SK-N-SH treated with all-trans-retinoic acid at 6 μM for 48 hours (cell line): ENCODE results near the gene P4HTM.

Experiments
- PATZ1 ChIP-seq: fragments of 250-450 bp; sonication (Bioruptor Pico); IDR thresholded peaks from 2 replicates; pipeline ENCODE4 v1.8.0; 2020; ENCODE audit warnings: mild to moderate bottlenecking, moderate library complexity, borderline replicate concordance
- RARB ChIP-seq: fragments of 250-450 bp; sonication (Bioruptor Pico); IDR thresholded peaks from 2 replicates; pipeline ENCODE4 v1.8.0; 2021; ENCODE audit warnings: mild to moderate bottlenecking, moderate library complexity
- TSHZ2 ChIP-seq: fragments of 250-450 bp; sonication (Bioruptor Pico); IDR thresholded peaks from 2 replicates; pipeline ENCODE4 v1.5.0; 2020; ENCODE audit warnings: mild to moderate bottlenecking, moderate library complexity

GRCh38 chr3:48983096-48983495, 6.9 kb upstream of the P4HTM start:
- TF ChIP-seq RARB (CRISPR knock-in tag) (no peak), PATZ1 (CRISPR knock-in tag) (no peak), TSHZ2 (CRISPR knock-in tag) (no peak)
